ENCODE data around the gene NRP1. TPM values are rescaled to one million over a fixed set of nuclear protein-coding genes. Genes with fewer than 3 reads are reported as not detected.

NRP1 gene
- total and polyA plus RNA-seq, 2 of the 8 experiments (the other 6 are each of a cell fraction or from before 2014, with no cell fraction given) = 1.2 to 2.1 TPM

DNA sequence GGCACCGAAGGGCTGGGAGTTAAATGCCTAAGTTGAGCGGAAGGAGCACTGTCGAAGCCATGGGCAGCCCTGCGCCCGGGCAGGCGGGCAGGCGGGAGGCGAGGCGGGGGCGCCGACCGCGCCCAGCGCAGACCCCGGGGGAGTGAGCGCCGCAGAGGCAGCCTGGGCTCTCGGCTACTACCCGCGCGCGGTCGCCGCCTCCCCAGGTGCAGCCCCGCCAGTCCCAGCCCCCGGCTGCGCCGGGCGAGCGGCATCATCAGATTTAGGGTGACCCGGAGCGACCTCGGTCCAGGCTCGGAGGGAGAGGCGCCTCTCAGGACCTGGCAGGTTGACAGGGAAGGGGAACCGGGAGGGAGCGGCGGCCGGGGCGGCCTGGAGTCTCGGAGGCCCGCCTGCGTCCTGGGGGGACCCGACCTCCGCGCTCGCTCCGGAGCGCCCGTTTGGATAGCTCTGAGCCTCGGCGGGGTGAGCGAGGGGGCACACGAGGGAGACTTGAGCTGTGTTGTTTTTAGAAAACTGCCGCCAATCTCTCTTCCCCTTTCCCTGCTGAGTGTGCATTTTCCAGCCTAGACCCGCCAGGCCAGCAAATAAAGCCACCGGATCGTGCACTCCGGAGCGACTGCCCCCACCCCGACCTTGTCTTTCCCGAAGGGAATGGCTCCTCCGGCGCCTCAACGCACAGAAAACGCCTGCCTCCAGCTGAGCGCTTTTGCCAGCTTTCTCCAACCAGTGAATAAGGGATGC is 2.3 kb upstream of the NRP1 start:
- FAIRE-seq (no peak), DNase-seq (ENCODE audit: low read depth in 1 of 2, low spot score in 2 of 2) (peak in 1 of 2 experiments; percentile 81)
- Histone ChIP-seq H3K56ac (replicated peaks; ENCODE audit: insufficient read length, low read depth, low read length) (no peak overlapping the region), H4K20me1 (replicated peaks in 1 of 2; ENCODE audit: control insufficient read depth in 1 of 2, insufficient read depth in 2 of 2, low read length in 2 of 2) (no peaks in the 10 kb centered on the region), H3K9ac (replicated peaks in 1 of 4; ENCODE audit: extremely low read depth in 1 of 4, low read depth in 3 of 4, low read length in 3 of 4) (0 out of 7 replicates have a peak overlapping the region, but pooled peaks of 1 of the 4 experiments have one; percentile 7), H2BK5ac (ENCODE audit: low read depth, low read length) (no peak overlapping the region), H2BK20ac (ENCODE audit: low read length) (peak overlapping the region; percentile 15; the same call in 1 of the 2 replicates), H4K5ac (ENCODE audit: insufficient read length, low read depth, low read length) (peak overlapping the region; percentile 22), H2BK15ac (ENCODE audit: low read length) (no peak overlapping the region), H4K91ac (replicated peaks; ENCODE audit: insufficient read length, low read length) (no peak overlapping the region), H3K27me3 (replicated peaks in 1 of 4; ENCODE audit: control insufficient read depth in 3 of 4, extremely low read depth in 1 of 4, insufficient read depth in 3 of 4, low read length in 3 of 4) (peaks cover 8 to 56% (median 36%) of the 10 kb centered on the region in 4 experiments), H3K23ac (ENCODE audit: insufficient read length) (no peak overlapping the region), H2AFZ (ENCODE audit: low read length) (peak overlapping the region; percentile 79), H3K18ac (ENCODE audit: extremely low read depth, low read length) (no peak overlapping the region), H3K79me1 (ENCODE audit: low read depth, low read length) (no peaks in the 10 kb centered on the region), H3K27ac (ENCODE audit: low read depth, low read length) (no peak overlapping the region), H2BK120ac (replicated peaks; ENCODE audit: low read depth, low read length) (no peak overlapping the region), H3K4me3 (ENCODE audit: extremely low read depth in 1 of 4, insufficient read depth in 2 of 4, low read depth in 3 of 4, low read length in 4 of 4) (peak overlapping the region; percentile 59 to 85 (median 72)), H3K36me3 (ENCODE audit: control insufficient read depth in 2 of 4, insufficient read depth in 4 of 4, low read length in 3 of 4) (no peaks in the 10 kb centered on the region), H3K9me3 (ENCODE audit: insufficient read depth in 2 of 2, low read depth in 1 of 2, low read length in 1 of 2) (no peaks in the 10 kb centered on the region), H3K4ac (replicated peaks; ENCODE audit: insufficient read length, low read depth, low read length) (no peak overlapping the region), H3K4me1 (replicated peaks in 1 of 4; ENCODE audit: control insufficient read depth in 3 of 4, insufficient read depth in 4 of 4, low read length in 3 of 4) (peaks cover 2 to 13% (median 4%) of the 10 kb centered on the region in 4 experiments; a peak in 6 of 7 replicates), H4K8ac (ENCODE audit: extremely low read depth, insufficient read depth, low read length) (peak overlapping the region; percentile 32; the same call in 1 of the 2 replicates), H2AK5ac (ENCODE audit: low read depth, low read length) (no peak overlapping the region), H3K4me2 (ENCODE audit: insufficient read depth in 1 of 2, low read depth in 2 of 2, low read length in 2 of 2) (peak overlapping the region; percentile 94 to 100), H3K14ac (ENCODE audit: insufficient read length) (no peak overlapping the region), H3K79me2 (ENCODE audit: control insufficient read depth in 1 of 2, insufficient read depth in 2 of 2, low read length in 2 of 2) (no peaks in the 10 kb centered on the region), H3K23me2 (ENCODE audit: low read depth, low read length) (peaks cover 23% of the 10 kb centered on the region), H2BK12ac (ENCODE audit: low read depth, low read length) (no peak overlapping the region)
- POLR2A ChIA-PET (ENCODE audit: partially characterized antibody) = no interaction called here
- 3% methylated on average over 40 of the region's 67 CpGs; no CpG with 5 or more reads in 1 of the 2 experiments for WGBS, 2 experiments (ENCODE audit: extremely low coverage in 1 of 2, insufficient coverage in 1 of 2, insufficient read length in 1 of 2, insufficient replicate concordance in 2 of 2, low coverage in 1 of 2, low lambda C conversion rate in 2 of 2, missing lambda C conversion rate in 1 of 2)
- CTCF ChIA-PET (ENCODE audit: partially characterized antibody) = interaction anchor here (1.0 to 1.5 kb wide), 3 partner anchors 8 to 184 kb away, joined by 3 to 5 read pairs (median 4); no protein-coding TSS in a partner anchor
- TF ChIP-seq GTF2F1 (IDR thresholded peaks at IDR 0.05; ENCODE audit: borderline replicate concordance, low read depth, low read length) (no peak), RBBP5 (IDR thresholded peaks at IDR 0.05; ENCODE audit: borderline replicate concordance, low read depth, low read length) (peak; percentile 87), CTBP2 (IDR thresholded peaks at IDR 0.05; ENCODE audit: borderline replicate concordance, insufficient read depth, insufficient read length, low read length) (peak; percentile 49), ASH2L (IDR thresholded peaks at IDR 0.05; ENCODE audit: low read length) (peak; percentile 82), KDM4A (IDR thresholded peaks at IDR 0.05; ENCODE audit: low read depth, low read length, severe bottlenecking) (peak; percentile 94), EP300 (IDR thresholded peaks at IDR 0.05; ENCODE audit: borderline replicate concordance in 1 of 2, low read depth in 2 of 2, low read length in 2 of 2) (no peak), MAX (IDR thresholded peaks at IDR 0.05) (peak; percentile 70), MAFK (IDR thresholded peaks at IDR 0.05; ENCODE audit: low read depth, low read length) (peak; percentile 71; the same call in 1 of the 2 replicates), TAF1 (IDR thresholded peaks at IDR 0.05; ENCODE audit: low read depth, low read length) (0 out of 2 replicates have a peak, but pooled peaks have one; percentile 10), SUZ12 (IDR thresholded peaks at IDR 0.05; ENCODE audit: low read length) (peak; percentile 63), EZH2 (IDR thresholded peaks at IDR 0.05; ENCODE audit: low read depth, low read length, severe bottlenecking) (peak; percentile 55)
